Spinal cord (tissue), 10 donors: ENCODE measurements around the gene TEN1. TPM values are rescaled to one million over a fixed set of nuclear protein-coding genes. Genes with fewer than 3 reads are reported as not detected.

Experiments
- DNase-seq, 6 donors: peaks; one replicate each; pipeline versions ENCODE4 v3.0.0 to v3.0.0-alpha.2; 2013 to 2015; ENCODE audit warnings: low spot score in 6 of 6, low read depth in 4 of 6
- H3K27ac ChIP-seq: one replicate; pipeline ENCODE4 v1.5.1; 2013; ENCODE audit warnings: low read depth, low read length, control low read depth
- H3K27me3 ChIP-seq: one replicate; pipeline ENCODE4 v1.6.1; 2013; ENCODE audit warnings: low read length; ENCODE audit not compliant: control insufficient read depth, insufficient read depth
- H3K36me3 ChIP-seq: one replicate; pipeline ENCODE4 v1.6.1; 2013; ENCODE audit warnings: low read length; ENCODE audit not compliant: control insufficient read depth, insufficient read depth
- H3K4me1 ChIP-seq: one replicate; pipeline ENCODE4 v1.6.1; 2013; ENCODE audit warnings: low read length; ENCODE audit not compliant: control insufficient read depth, insufficient read depth
- H3K4me3 ChIP-seq: one replicate; pipeline ENCODE4 v1.5.1; 2013; ENCODE audit warnings: low read depth, low read length, control low read depth
- H3K9me3 ChIP-seq: one replicate; pipeline ENCODE4 v1.6.1; 2013; ENCODE audit warnings: low read length; ENCODE audit not compliant: control insufficient read depth, insufficient read depth
- WGBS: methylation state at CpG from one replicate; pipeline ENCODE4 v1.1.5; 2013; ENCODE audit warnings: missing lambda C conversion rate; ENCODE audit not compliant: insufficient coverage; 5-methylcytosine and 5-hydroxymethylcytosine counted together
- polyA plus RNA-seq, 2 donors: library from polyadenylated mRNA; unstranded; fragments of 120-200 nt; gene quantifications; one replicate each; pipeline ENCODE4 v1.2.1, GENCODE V29; 2013; ENCODE audit not compliant: insufficient read length in 2 of 2
- total RNA-seq, 2 donors: library from RNA; depleted of rRNA in 1 of 2; stranded (reverse); fragments of 120-200 nt in 1 of 2; fragments of >200 nt in 1 of 2; gene quantifications; one replicate each; pipeline versions ENCODE4 v1.2.3 to v1.2.4, GENCODE V29; 2013 to 2014
- donor health status: healthy.

TEN1 gene
- total and polyA plus RNA-seq, 4 donors: 12.6 to 19.8 (median 17.6) TPM

DNA sequence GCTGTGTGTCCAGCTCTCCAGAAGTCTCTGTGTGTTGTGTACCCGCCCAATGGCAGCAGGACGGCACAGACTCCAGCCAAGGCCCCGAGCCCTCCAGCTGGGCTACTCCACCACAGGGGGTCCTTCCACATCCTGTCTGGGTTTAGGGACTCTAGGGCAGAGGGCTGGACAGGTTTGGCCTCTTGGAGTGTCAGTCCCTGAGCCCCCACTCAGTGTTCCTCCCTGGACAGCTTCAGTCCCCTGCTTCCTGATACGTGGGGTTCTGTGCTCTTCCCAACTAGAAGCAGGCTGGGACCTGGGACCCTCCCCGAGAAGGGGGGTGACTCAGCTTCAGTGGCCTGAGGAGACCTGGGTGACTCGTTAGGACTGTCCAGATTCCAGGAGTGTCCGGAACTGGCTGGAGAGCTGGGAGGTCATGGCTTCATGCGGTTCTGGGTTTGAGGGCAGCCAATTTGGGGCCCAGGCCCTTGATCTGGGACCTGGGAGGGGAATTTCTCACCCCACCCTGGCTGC is 25.8 kb downstream of the TEN1 start:
- H3K27me3 ChIP-seq: no peaks in the 10 kb centered on the region
- 86% methylated on average over 5 of the region's 8 CpGs for WGBS
- no peaks in the 10 kb centered on the region for H3K9me3 ChIP-seq
- H3K36me3 ChIP-seq: peaks cover 80% of the 10 kb centered on the region
- H3K4me3 ChIP-seq: no peak overlapping the region
- H3K27ac ChIP-seq: no peak overlapping the region
- DNase-seq: no peak
- H3K4me1 ChIP-seq: peaks cover 11% of the 10 kb centered on the region

DNA sequence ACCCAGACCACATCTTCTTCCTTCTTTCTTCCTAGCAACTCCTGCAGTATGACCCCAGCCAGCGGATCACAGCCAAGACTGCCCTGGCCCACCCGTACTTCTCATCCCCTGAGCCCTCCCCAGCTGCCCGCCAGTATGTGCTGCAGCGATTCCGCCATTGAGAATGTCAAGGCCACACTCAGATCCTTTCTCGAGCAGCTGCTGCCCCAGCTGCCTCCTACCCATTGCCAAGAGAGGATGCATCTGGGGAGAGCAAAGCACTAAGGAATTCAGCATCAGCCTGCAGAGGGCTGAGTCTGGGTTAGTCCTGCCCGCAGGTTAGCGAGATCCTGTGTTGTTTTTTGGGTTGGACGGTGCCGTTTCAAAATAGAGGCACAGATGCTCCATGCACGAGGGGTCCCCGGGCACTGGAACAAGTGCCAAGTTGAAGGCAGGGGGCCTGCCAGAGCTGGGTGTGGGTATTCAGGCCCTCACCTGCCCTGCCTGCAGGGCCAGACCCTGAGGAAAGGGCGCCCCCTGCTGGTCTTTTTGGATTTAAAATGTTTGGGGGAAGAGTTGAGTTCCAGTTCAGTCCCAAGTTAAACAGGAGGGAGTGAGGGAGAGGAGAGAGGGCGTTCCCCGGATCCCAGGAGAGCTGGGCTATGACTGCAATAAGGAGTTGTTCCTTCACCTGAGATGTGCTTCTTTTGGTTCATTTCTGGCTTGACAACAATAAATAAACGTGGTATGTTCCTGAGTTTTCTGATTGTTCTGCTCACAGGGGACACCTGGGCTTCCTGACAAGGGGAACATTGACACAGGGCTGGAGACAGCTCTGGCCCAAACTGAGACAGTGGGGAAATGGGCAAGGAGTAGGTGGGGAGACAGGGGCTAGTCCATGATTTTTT is 26.5 kb downstream of the TEN1 start:
- Histone ChIP-seq H3K4me1 (peaks cover 11% of the 10 kb centered on the region), H3K27me3 (no peaks in the 10 kb centered on the region), H3K36me3 (peaks cover 76% of the 10 kb centered on the region), H3K9me3 (no peaks in the 10 kb centered on the region), H3K27ac (no peak overlapping the region), H3K4me3 (no peak overlapping the region)
- DNase-seq: peak; percentile 7 to 72 (median 26)
- whole genome bisulfite sequencing: 33% methylated on average over 14 of the region's 16 CpGs

DNA sequence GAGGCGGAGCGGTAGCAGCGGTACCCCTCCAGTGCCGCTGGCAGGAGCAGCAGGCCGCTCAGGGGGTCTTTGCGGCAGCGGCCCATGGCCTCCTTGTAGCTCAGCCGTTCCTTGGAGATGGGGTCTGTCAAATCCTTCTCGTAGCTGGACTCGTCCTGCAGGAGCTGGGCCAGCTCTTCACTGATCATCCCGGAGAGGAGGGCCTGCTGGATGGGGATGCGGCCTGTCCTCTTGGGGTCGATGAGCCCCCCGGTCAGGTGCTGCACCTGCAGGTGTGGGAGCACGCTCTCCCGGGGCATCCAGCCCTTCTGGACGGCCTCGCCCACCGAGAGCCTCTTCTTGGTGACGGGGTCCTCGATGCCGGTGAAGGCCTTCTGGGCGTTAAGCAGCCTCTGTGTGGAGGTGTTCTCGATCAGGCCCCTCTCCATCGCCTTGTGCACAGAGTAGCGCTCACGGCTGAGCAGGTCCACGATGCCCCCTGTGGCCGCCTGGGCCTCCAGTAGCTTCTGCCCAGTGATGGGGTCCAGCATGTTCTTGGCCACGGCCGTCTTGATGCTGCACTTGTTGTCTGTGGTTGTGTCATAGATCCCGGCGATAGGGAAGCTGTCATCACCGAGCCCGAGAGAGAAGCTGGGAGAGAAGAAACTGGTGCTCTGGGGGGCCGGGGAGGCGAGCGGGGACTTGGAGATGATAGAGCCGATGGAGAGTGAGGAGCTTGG is 28.2 kb downstream of the TEN1 start:
- H3K27me3 ChIP-seq: no peaks in the 10 kb centered on the region
- H3K4me1 ChIP-seq: peaks cover 11% of the 10 kb centered on the region
- 92% methylated on average over 39 of the region's 39 CpGs for WGBS
- no peak overlapping the region for H3K27ac ChIP-seq
- H3K9me3 ChIP-seq: no peaks in the 10 kb centered on the region
- peaks cover 58% of the 10 kb centered on the region for H3K36me3 ChIP-seq
- no peak overlapping the region for H3K4me3 ChIP-seq
- DNase-seq: no peak

DNA sequence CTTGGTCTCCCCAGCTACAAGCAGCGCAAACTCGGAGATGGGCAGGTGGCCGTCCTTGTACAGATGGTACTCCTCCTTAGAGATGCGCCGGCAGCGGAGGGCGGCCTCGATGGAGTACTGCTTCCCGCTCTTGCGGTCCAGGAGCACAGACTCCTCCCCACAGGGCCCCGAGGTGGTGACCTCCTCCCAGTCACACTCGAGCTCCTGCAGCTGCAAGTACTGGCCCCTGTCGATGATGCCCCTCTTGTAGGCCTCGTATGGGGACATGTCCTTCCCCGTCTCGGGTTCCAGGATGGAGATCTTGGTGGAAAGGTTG is 28.8 kb downstream of the TEN1 start:
- Histone ChIP-seq H3K27ac (no peak overlapping the region), H3K4me3 (no peak overlapping the region), H3K9me3 (no peaks in the 10 kb centered on the region), H3K36me3 (peaks cover 53% of the 10 kb centered on the region), H3K4me1 (peaks cover 11% of the 10 kb centered on the region), H3K27me3 (no peaks in the 10 kb centered on the region)
- 91% methylated on average over 15 of the region's 16 CpGs for WGBS
- DNase-seq: no peak

DNA sequence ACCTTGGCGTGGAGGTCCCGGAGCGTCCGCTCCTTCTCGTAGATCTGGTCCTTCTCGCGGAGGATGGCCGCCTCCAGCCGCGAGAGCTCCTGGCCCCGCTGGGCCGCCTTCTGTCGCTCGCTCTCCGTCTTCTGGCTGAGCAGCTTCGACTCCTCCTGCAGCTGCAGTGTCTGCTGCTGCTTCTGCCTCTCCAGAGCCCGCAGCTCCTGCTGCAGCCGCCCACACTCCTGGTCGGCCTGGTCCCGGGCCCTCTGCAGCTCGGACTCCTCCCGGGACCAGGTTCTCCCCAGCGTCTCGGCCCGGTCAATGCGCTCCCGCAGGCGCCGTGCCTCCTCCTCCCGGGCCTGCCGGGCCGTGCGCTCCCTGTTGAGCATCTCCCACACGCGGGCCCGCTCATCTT is 29.2 kb downstream of the TEN1 start:
- WGBS: 95% methylated on average over 36 of the region's 36 CpGs
- H3K27me3 ChIP-seq: no peaks in the 10 kb centered on the region

DNA sequence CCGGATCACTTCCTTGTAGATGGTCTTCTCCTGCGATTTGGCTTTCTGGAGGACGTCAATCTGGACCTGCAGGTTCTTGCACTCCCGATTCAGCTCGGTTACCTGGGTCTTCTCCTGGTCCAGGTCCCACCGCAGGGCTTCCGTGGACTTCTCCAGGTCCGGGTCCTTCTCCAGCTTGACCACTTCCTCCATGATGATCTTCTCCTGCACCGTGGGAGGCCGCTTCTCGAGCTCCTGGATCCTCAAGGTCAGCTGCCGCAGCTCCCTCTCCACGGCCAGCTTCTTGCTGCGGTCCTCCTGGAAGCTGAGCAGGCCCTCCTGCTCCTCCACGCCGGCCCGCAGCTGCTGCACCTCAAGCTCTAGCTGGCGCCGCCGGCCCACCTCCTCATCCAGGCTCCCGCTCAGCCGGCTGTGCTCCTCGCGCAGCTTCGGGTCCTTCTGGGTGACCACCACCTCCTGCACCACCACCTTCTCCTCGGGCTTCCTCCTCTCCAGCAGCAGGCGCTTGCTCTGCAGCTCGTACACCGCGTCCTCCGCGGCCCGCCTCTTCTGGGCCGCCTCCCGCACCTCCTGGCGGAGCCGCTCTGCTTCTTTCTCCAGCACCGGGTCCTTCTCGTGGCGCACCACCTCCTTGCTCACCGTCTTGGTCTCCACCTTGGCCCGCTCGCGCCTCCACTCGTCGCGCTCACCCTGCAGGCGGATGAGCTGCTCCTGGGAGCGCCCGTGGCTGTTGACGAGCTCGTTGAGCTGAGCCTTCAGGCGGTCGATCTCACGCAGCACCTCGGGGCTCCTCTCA is 29.8 kb downstream of the TEN1 start:
- no peak for DNase-seq
- Histone ChIP-seq H3K9me3 (no peaks in the 10 kb centered on the region), H3K27me3 (no peaks in the 10 kb centered on the region), H3K4me3 (no peak overlapping the region), H3K36me3 (peaks cover 52% of the 10 kb centered on the region), H3K27ac (no peak overlapping the region), H3K4me1 (peaks cover 11% of the 10 kb centered on the region)
- 93% methylated on average over 55 of the region's 56 CpGs for WGBS

More for the DNA sequence above, 29.2 kb downstream of the TEN1 start:
- no peak for DNase-seq
- Histone ChIP-seq H3K4me1 (peaks cover 11% of the 10 kb centered on the region), H3K36me3 (peaks cover 53% of the 10 kb centered on the region), H3K9me3 (no peaks in the 10 kb centered on the region), H3K4me3 (no peak overlapping the region), H3K27ac (no peak overlapping the region)

DNA sequence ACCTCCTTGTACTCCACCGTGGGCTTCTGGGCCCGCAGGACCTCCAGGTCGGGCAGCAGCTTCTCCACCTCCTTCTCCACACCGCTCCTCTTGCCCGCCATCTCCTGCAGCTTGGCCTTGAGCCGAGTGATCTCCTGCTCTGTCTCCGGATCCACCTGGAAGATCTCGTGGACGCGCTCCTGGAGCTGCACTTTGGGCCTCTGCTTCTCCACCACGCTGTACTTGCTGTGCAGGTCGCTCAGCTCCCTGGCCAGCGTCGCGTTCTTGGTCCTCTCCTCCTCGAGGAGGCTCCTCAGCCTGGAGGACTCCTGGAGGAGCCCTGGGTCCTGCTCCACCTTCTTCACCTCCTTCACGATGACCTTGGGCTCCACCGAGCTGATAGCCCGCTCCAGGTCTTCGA is 30.4 kb downstream of the TEN1 start:
- H3K36me3 ChIP-seq: peaks cover 46% of the 10 kb centered on the region
- no peak overlapping the region for H3K27ac ChIP-seq
- 93% methylated on average over 20 of the region's 20 CpGs for WGBS
- peaks cover 16% of the 10 kb centered on the region for H3K4me1 ChIP-seq
- H3K9me3 ChIP-seq: no peaks in the 10 kb centered on the region
- H3K4me3 ChIP-seq: no peak overlapping the region
- DNase-seq: no peak
- no peaks in the 10 kb centered on the region for H3K27me3 ChIP-seq

DNA sequence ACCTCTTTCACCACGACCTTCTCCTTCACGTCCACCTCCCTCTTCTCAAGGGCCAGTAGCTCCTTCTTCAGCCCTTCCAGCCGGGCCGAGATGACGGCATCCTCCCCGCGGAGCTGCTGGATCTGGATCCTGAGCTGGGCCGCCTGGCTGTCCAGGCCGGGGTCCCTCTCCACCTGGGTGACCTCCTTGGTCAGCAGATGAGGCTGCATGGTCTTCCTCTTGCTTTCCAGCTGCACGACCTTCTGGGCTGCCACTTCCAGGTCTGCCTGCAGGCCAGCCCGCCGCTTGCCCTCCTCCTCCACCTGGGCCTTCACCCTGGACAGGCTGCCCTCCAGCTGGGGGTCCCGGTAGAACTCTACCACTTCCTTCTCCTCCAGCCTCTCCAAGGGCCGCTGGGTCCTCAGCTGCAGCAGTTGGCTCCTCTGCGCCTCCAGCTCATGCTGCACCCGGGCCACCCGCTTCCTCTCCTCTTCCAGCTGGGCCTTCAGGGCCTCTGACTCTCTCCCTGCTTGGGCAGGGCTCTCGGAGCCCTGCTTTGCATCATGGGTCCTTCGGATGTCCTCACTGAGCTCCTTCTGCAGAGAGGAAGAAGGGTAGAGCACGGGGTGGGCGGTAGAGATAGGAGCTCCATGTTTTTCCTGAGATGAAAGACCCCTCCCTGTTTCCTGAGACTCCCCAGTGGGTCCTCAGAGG is 31.1 kb downstream of the TEN1 start:
- H3K4me3 ChIP-seq: no peak overlapping the region
- peaks cover 18% of the 10 kb centered on the region for H3K4me1 ChIP-seq
- no peak overlapping the region for H3K27ac ChIP-seq
- peaks cover 39% of the 10 kb centered on the region for H3K36me3 ChIP-seq
- no peak for DNase-seq
- no peaks in the 10 kb centered on the region for H3K9me3 ChIP-seq
- 88% methylated on average over 19 of the region's 21 CpGs for WGBS
- H3K27me3 ChIP-seq: no peaks in the 10 kb centered on the region

DNA sequence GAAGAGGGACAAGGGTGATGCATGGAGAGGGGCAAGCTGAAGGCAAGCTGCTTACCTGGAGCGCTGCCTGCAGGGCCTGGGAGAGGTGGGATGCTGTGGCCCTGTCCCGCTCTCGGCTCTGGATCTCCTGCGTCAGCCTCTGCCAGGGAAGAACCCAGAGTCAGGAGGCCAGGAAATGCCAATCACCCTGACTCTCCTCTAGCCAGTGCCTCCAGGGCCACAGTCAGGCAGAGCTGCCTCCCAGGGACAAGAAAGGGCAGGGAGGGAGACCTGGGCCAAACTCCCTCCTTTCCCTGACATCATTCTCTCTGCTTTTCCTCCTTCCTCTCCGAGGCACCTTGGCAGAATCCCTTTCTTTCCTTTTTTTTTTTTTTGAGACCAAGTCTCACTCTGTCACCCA is 32.9 kb downstream of the TEN1 start:
- Histone ChIP-seq H3K27me3 (no peaks in the 10 kb centered on the region), H3K36me3 (peaks cover 26% of the 10 kb centered on the region), H3K4me3 (no peak overlapping the region), H3K27ac (no peak overlapping the region), H3K9me3 (no peaks in the 10 kb centered on the region), H3K4me1 (peaks cover 10% of the 10 kb centered on the region)
- no peak for DNase-seq
- WGBS: 91% methylated on average over 5 of the region's 5 CpGs
